Measurements from ENCODE around the gene PARVB.

The PARVB gene

GRCh38 chr22:44112191-44112590 lies 88.1 kb downstream of the PARVB start:
- H3K27me3 ChIP-seq (ENCODE audit: insufficient read depth, insufficient read length), result no peaks in the 10 kb centered on the region
- H3K9me3 ChIP-seq (ENCODE audit: insufficient read depth, low read length), result no peaks in the 10 kb centered on the region
- H3K9ac ChIP-seq (ENCODE audit: insufficient read length, low read depth), result no peak overlapping the region
- no peak for DNase-seq (ENCODE audit: low read depth, low spot score)
- no peak overlapping the region for H3K4me3 ChIP-seq (ENCODE audit: insufficient read length, low read depth)
- TF ChIP-seq SUZ12 (IDR thresholded peaks at IDR 0.05; ENCODE audit: extremely low read depth, insufficient read depth, insufficient read length), result no peak
- TF ChIP-seq YY1 (IDR thresholded peaks at IDR 0.05; ENCODE audit: insufficient read depth, insufficient read length), result no peak
- no peak for TF ChIP-seq ZNF274 (IDR thresholded peaks at IDR 0.05; ENCODE audit: low read depth, low read length)
- H3K4me1 ChIP-seq (ENCODE audit: insufficient read depth, insufficient read length), result peaks cover 2% of the 10 kb centered on the region
- no peaks in the 10 kb centered on the region for H3K36me3 ChIP-seq (ENCODE audit: insufficient read depth, insufficient read length, low read length)

GRCh38 chr22:44116331-44116730 lies 92.2 kb downstream of the PARVB start:
- Histone ChIP-seq H3K4me3 (ENCODE audit: insufficient read length, low read depth) (no peak overlapping the region), H3K9ac (ENCODE audit: insufficient read length, low read depth) (no peak overlapping the region), H3K4me1 (ENCODE audit: insufficient read depth, insufficient read length) (peaks cover 2% of the 10 kb centered on the region), H3K36me3 (ENCODE audit: insufficient read depth, insufficient read length, low read length) (no peaks in the 10 kb centered on the region), H3K9me3 (ENCODE audit: insufficient read depth, low read length) (no peaks in the 10 kb centered on the region), H3K27me3 (ENCODE audit: insufficient read depth, insufficient read length) (no peaks in the 10 kb centered on the region)
- TF ChIP-seq SUZ12 (IDR thresholded peaks at IDR 0.05; ENCODE audit: extremely low read depth, insufficient read depth, insufficient read length) (no peak), ZNF274 (IDR thresholded peaks at IDR 0.05; ENCODE audit: low read depth, low read length) (no peak), YY1 (IDR thresholded peaks at IDR 0.05; ENCODE audit: insufficient read depth, insufficient read length) (no peak)
- no peak for DNase-seq (ENCODE audit: low read depth, low spot score)

GRCh38 chr22:44116755-44117684 lies 92.9 kb downstream of the PARVB start:
- Histone ChIP-seq H3K27me3 (ENCODE audit: insufficient read depth, insufficient read length) (no peaks in the 10 kb centered on the region), H3K9ac (ENCODE audit: insufficient read length, low read depth) (no peak overlapping the region), H3K36me3 (ENCODE audit: insufficient read depth, insufficient read length, low read length) (no peaks in the 10 kb centered on the region), H3K4me3 (ENCODE audit: insufficient read length, low read depth) (no peak overlapping the region), H3K9me3 (ENCODE audit: insufficient read depth, low read length) (no peaks in the 10 kb centered on the region), H3K4me1 (ENCODE audit: insufficient read depth, insufficient read length) (peaks cover 2% of the 10 kb centered on the region)
- no peak for TF ChIP-seq SUZ12 (IDR thresholded peaks at IDR 0.05; ENCODE audit: extremely low read depth, insufficient read depth, insufficient read length)
- TF ChIP-seq YY1 (IDR thresholded peaks at IDR 0.05; ENCODE audit: insufficient read depth, insufficient read length), result no peak
- no peak for TF ChIP-seq ZNF274 (IDR thresholded peaks at IDR 0.05; ENCODE audit: low read depth, low read length)
- no peak for DNase-seq (ENCODE audit: low read depth, low spot score)

DNA sequence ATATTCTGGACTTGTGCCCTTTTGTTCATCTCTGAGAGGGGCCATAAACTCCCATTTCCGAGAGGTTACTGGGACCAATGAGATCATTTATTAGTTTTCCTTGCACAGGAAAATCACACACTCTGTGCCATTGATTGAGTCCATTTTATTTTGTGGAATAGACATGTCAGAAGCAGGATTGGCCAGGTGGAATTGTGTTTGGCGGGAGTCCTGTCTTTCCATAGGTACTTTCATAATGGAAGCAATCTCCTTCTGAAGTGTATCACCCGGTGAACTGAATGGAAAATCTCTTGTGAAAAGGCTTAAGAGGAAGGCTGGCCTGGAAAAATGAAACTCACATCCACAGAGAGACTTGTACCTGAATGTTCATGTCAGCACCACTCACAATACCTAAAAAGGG lies 93.6 kb downstream of the PARVB start:
- no peaks in the 10 kb centered on the region for H3K36me3 ChIP-seq (ENCODE audit: insufficient read depth, insufficient read length, low read length)
- no peaks in the 10 kb centered on the region for H3K9me3 ChIP-seq (ENCODE audit: insufficient read depth, low read length)

DNA sequence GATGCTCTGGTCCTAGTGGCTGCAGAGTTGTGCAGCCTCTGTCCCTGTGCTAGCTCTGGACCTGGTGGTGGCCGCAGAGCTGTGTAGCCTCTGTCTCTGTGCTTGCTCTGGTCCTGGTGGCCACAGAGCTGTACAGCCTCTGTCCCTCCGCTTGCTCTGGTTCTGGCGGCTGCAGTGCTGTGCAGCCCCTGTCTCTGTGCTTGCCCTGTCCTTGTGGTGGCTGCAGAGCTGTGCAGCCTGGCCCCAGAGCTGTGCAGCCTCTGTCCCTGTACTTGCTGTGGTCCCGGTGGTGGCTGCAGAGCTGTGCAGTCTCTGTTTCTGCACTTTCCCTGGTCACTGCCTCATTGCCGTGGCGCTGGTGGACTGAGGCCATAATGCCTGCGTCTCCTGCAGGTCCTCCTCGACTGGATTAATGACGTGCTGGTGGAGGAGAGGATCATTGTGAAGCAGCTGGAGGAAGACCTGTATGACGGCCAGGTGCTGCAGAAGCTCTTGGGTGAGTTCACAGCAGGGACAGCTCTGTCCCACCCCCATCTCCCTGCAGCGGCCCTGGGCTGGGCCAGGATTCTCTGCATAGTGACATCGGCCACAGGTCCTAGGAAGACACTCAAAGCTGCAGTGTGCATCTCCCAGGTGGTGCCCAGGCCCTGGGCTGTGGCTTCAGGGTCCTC lies 94.7 kb downstream of the PARVB start:
- DNase-seq (ENCODE audit: low read depth, low spot score), result no peak
- Histone ChIP-seq H3K9me3 (ENCODE audit: insufficient read depth, low read length) (no peaks in the 10 kb centered on the region), H3K36me3 (ENCODE audit: insufficient read depth, insufficient read length, low read length) (no peaks in the 10 kb centered on the region), H3K4me1 (ENCODE audit: insufficient read depth, insufficient read length) (no peaks in the 10 kb centered on the region), H3K4me3 (ENCODE audit: insufficient read length, low read depth) (no peak overlapping the region), H3K27me3 (ENCODE audit: insufficient read depth, insufficient read length) (no peaks in the 10 kb centered on the region), H3K9ac (ENCODE audit: insufficient read length, low read depth) (no peak overlapping the region)
- TF ChIP-seq SUZ12 (IDR thresholded peaks at IDR 0.05; ENCODE audit: extremely low read depth, insufficient read depth, insufficient read length), result no peak
- no peak for TF ChIP-seq ZNF274 (IDR thresholded peaks at IDR 0.05; ENCODE audit: low read depth, low read length)
- no peak for TF ChIP-seq YY1 (IDR thresholded peaks at IDR 0.05; ENCODE audit: insufficient read depth, insufficient read length)

More for the DNA sequence above, 93.6 kb downstream of the PARVB start:
- no peak overlapping the region for H3K4me3 ChIP-seq (ENCODE audit: insufficient read length, low read depth)
- DNase-seq (ENCODE audit: low read depth, low spot score), result no peak
- H3K9ac ChIP-seq (ENCODE audit: insufficient read length, low read depth), result no peak overlapping the region
- H3K4me1 ChIP-seq (ENCODE audit: insufficient read depth, insufficient read length), result no peaks in the 10 kb centered on the region
- TF ChIP-seq YY1 (IDR thresholded peaks at IDR 0.05; ENCODE audit: insufficient read depth, insufficient read length) (no peak), ZNF274 (IDR thresholded peaks at IDR 0.05; ENCODE audit: low read depth, low read length) (no peak), SUZ12 (IDR thresholded peaks at IDR 0.05; ENCODE audit: extremely low read depth, insufficient read depth, insufficient read length) (no peak)
- no peaks in the 10 kb centered on the region for H3K27me3 ChIP-seq (ENCODE audit: insufficient read depth, insufficient read length)

GRCh38 chr22:44119669-44120313 lies 95.7 kb downstream of the PARVB start:
- H3K4me1 ChIP-seq (ENCODE audit: insufficient read depth, insufficient read length), result no peaks in the 10 kb centered on the region
- H3K36me3 ChIP-seq (ENCODE audit: insufficient read depth, insufficient read length, low read length), result no peaks in the 10 kb centered on the region
- TF ChIP-seq SUZ12 (IDR thresholded peaks at IDR 0.05; ENCODE audit: extremely low read depth, insufficient read depth, insufficient read length), result no peak
- no peak for TF ChIP-seq YY1 (IDR thresholded peaks at IDR 0.05; ENCODE audit: insufficient read depth, insufficient read length)
- no peak for TF ChIP-seq ZNF274 (IDR thresholded peaks at IDR 0.05; ENCODE audit: low read depth, low read length)
- no peaks in the 10 kb centered on the region for H3K9me3 ChIP-seq (ENCODE audit: insufficient read depth, low read length)
- no peak overlapping the region for H3K4me3 ChIP-seq (ENCODE audit: insufficient read length, low read depth)
- H3K27me3 ChIP-seq (ENCODE audit: insufficient read depth, insufficient read length), result no peaks in the 10 kb centered on the region
- DNase-seq (ENCODE audit: low read depth, low spot score), result no peak
- H3K9ac ChIP-seq (ENCODE audit: insufficient read length, low read depth), result no peak overlapping the region

DNA sequence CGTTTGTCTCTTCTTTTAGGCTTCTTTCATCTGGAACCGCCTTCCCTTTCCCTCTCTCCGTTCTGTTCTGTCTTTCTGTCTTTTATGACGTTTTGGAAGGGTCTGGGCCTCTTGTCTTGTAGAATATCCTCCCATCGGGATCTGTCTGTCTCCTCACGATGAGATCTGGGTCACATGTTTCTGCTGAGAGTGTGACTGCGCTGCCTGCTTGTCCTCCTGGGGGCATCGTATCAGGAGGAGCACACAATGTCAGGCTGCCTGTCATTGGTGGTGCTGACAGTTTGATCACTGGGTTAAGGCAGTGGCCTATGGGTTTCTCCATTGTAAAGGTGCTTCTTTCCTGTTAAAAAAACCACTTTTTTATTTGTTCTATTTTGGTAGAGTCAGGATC lies 96.2 kb downstream of the PARVB start:
- DNase-seq (ENCODE audit: low read depth, low spot score), result no peak
- Histone ChIP-seq H3K4me1 (ENCODE audit: insufficient read depth, insufficient read length) (no peaks in the 10 kb centered on the region), H3K9ac (ENCODE audit: insufficient read length, low read depth) (no peak overlapping the region), H3K4me3 (ENCODE audit: insufficient read length, low read depth) (no peak overlapping the region), H3K27me3 (ENCODE audit: insufficient read depth, insufficient read length) (no peaks in the 10 kb centered on the region), H3K9me3 (ENCODE audit: insufficient read depth, low read length) (no peaks in the 10 kb centered on the region), H3K36me3 (ENCODE audit: insufficient read depth, insufficient read length, low read length) (no peaks in the 10 kb centered on the region)
- TF ChIP-seq ZNF274 (IDR thresholded peaks at IDR 0.05; ENCODE audit: low read depth, low read length) (no peak), SUZ12 (IDR thresholded peaks at IDR 0.05; ENCODE audit: extremely low read depth, insufficient read depth, insufficient read length) (no peak), YY1 (IDR thresholded peaks at IDR 0.05; ENCODE audit: insufficient read depth, insufficient read length) (no peak)

All from NT2/D1 (cell line).